H1 (cell line): ENCODE data around the gene ARPC3.

Experiments used
- CTCF ChIP-seq, 3 experiments: IDR thresholded peaks; 1 replicate in 2 of 3; 2 replicates in 1 of 3; pipeline versions ENCODE4 v1.5.1 to v1.6.1; 2011; ENCODE audit warnings: low read length in 3 of 3, mild to moderate bottlenecking in 3 of 3, inconsistent platforms in 2 of 3, low read depth in 1 of 3, moderate library complexity in 1 of 3; ENCODE audit not compliant: insufficient read depth in 1 of 3; ENCODE audit errors: control extremely low read depth in 1 of 3
- GABPA ChIP-seq: IDR thresholded peaks from 2 replicates; pipeline ENCODE4 v1.6.1; 2011; ENCODE audit warnings: mild to moderate bottlenecking, low read length, moderate library complexity, borderline replicate concordance; ENCODE audit not compliant: insufficient read depth

GRCh38 chr12:110453569-110454296, 3.6 kb upstream of the ARPC3 start:
- TF ChIP-seq GABPA: no peak
- TF ChIP-seq CTCF (IDR thresholded peaks at IDR 0.05; ENCODE audit: control extremely low read depth in 1 of 3, insufficient read depth in 1 of 3, low read depth in 1 of 3, low read length in 3 of 3): no peak
